IMR-90 (cell line): ENCODE results near the gene CHI3L1.

Source experiments
- BHLHE40 ChIP-seq: fragments of 150-350 bp; IDR thresholded peaks from 2 replicates; pipeline ENCODE4 v1.6.1; 2016; ENCODE audit warnings: mild to moderate bottlenecking, low read depth, low read length
- CEBPB ChIP-seq: IDR thresholded peaks from 2 replicates; pipeline ENCODE4 v1.6.1; 2012; ENCODE audit warnings: low read depth, low read length, improper control_type of control experiment
- CHD1 ChIP-seq: IDR thresholded peaks from 2 replicates; pipeline ENCODE4 v1.6.1; 2012; ENCODE audit warnings: low read depth, low read length, improper control_type of control experiment
- CTCF ChIP-seq: conservative IDR thresholded peaks from 2 replicates; pipeline ENCODE4 v1.5.1; 2012; ENCODE audit warnings: mild to moderate bottlenecking, low read depth, low read length, improper control_type of control experiment
- ELK1 ChIP-seq: fragments of 150-350 bp; IDR thresholded peaks from 2 replicates; pipeline ENCODE4 v1.6.1; 2016; ENCODE audit warnings: low read depth, mild to moderate bottlenecking, low read length, moderate library complexity, borderline replicate concordance
- FOS ChIP-seq: fragments of 150-350 bp; IDR thresholded peaks from 2 replicates; pipeline ENCODE4 v1.6.1; 2016; ENCODE audit warnings: low read depth, low read length
- MAZ ChIP-seq: IDR thresholded peaks from 2 replicates; pipeline ENCODE4 v1.6.1; 2012; ENCODE audit warnings: low read depth, mild to moderate bottlenecking, low read length, improper control_type of control experiment, moderate library complexity, borderline replicate concordance
- POLR2A ChIP-seq: IDR thresholded peaks from 2 replicates; pipeline ENCODE4 v1.6.1; 2012; ENCODE audit warnings: mild to moderate bottlenecking, low read depth, low read length
- RAD21 ChIP-seq: IDR thresholded peaks from 2 replicates; pipeline ENCODE4 v1.6.1; 2012; ENCODE audit warnings: low read length, improper control_type of control experiment
- RCOR1 ChIP-seq: IDR thresholded peaks from 2 replicates; pipeline ENCODE4 v1.6.1; 2012; ENCODE audit warnings: mild to moderate bottlenecking, low read length, improper control_type of control experiment; ENCODE audit not compliant: insufficient replicate concordance
- RFX5 ChIP-seq: IDR thresholded peaks from 2 replicates; pipeline ENCODE4 v1.8.0; 2012; ENCODE audit warnings: low read depth, mild to moderate bottlenecking, low read length, moderate library complexity
- SMC3 ChIP-seq: fragments of 150-350 bp; IDR thresholded peaks from 2 replicates; pipeline ENCODE4 v1.6.1; 2016; ENCODE audit warnings: low read depth, mild to moderate bottlenecking, antibody characterized with exemption, low read length, moderate library complexity
- USF2 ChIP-seq: fragments of 150-350 bp; IDR thresholded peaks from 2 replicates; pipeline ENCODE4 v1.6.1; 2017; ENCODE audit warnings: mild to moderate bottlenecking, antibody characterized with exemption, low read length, low read depth

GRCh38 chr1:203217139-203217655, 30.7 kb upstream of the CHI3L1 start:
- TF ChIP-seq SMC3 (no peak), POLR2A (no peak), FOS (no peak), CTCF (no peak), MAZ (no peak), CEBPB (no peak), ELK1 (no peak), USF2 (no peak), BHLHE40 (no peak), CHD1 (no peak), RFX5 (no peak), RAD21 (no peak), RCOR1 (no peak)
